Left renal pelvis (tissue), 4 donors: ENCODE measurements around the gene HAUS3. TPM values are rescaled to one million over a fixed set of nuclear protein-coding genes. Genes with fewer than 3 reads are reported as not detected.
"Not testable (repeated sequence)": the region's sequence is repeated elsewhere in the genome, so short reads cannot be mapped to it uniquely, and the experiment has no call there.

Source experiments
- DNase-seq, 4 donors: peaks; one replicate each; pipeline ENCODE4 v3.0.0-alpha.2; 2013; ENCODE audit warnings: low read depth in 4 of 4, low spot score in 3 of 4
- polyA plus RNA-seq, 4 donors: library from polyadenylated mRNA; unstranded; fragments of 120-200 nt; gene quantifications; one replicate each; pipeline ENCODE4 v1.2.1, GENCODE V29; 2013; ENCODE audit not compliant: insufficient read length in 4 of 4

HAUS3 gene
- polyA plus RNA-seq, 4 donors: 19.0 to 22.5 (median 21.2) TPM

- no peak for DNase-seq
Observed at GRCh38 chr4:2231082-2231481, 10.8 kb downstream of the HAUS3 start.

GRCh38 chr4:2226261-2226660, 15.7 kb downstream of the HAUS3 start:
- no peak for DNase-seq

GRCh38 chr4:2222838-2223237, 19.1 kb downstream of the HAUS3 start:
- no peak for DNase-seq

- DNase-seq: not testable (repeated sequence)
Observed at GRCh38 chr4:2221378-2221777, 20.5 kb downstream of the HAUS3 start.

GRCh38 chr4:2220016-2220630, 21.8 kb downstream of the HAUS3 start:
- peak; percentile 36 to 49 (median 42) for DNase-seq

- no peak for DNase-seq
Observed at GRCh38 chr4:2219233-2219760, 22.6 kb downstream of the HAUS3 start.

GRCh38 chr4:2218436-2218835, 23.5 kb downstream of the HAUS3 start:
- DNase-seq: no peak

- no peak for DNase-seq
Observed at GRCh38 chr4:2217726-2218125, 24.2 kb downstream of the HAUS3 start.

- DNase-seq: no peak
Observed at GRCh38 chr4:2212831-2213230, 29.1 kb downstream of the HAUS3 start.

GRCh38 chr4:2202789-2203188, 39.1 kb downstream of the HAUS3 start:
- DNase-seq: not testable (repeated sequence)

- no peak for DNase-seq
Observed at GRCh38 chr4:2194496-2194895, 47.4 kb downstream of the HAUS3 start.

- DNase-seq: no peak
Observed at GRCh38 chr4:2193326-2193725, 48.6 kb downstream of the HAUS3 start.

- no peak for DNase-seq
Observed at GRCh38 chr4:2186865-2187172, 55.1 kb downstream of the HAUS3 start.

GRCh38 chr4:2186133-2186864, 55.6 kb downstream of the HAUS3 start:
- DNase-seq: peak in 2 of 4 donors; percentile 6 to 12

- no peak for DNase-seq
Observed at GRCh38 chr4:2183394-2183793, 58.5 kb downstream of the HAUS3 start.

- DNase-seq: no peak
Observed at GRCh38 chr4:2182994-2183393, 58.9 kb downstream of the HAUS3 start.

- DNase-seq: no peak
Observed at GRCh38 chr4:2180410-2180809, 61.5 kb downstream of the HAUS3 start.

- DNase-seq: no peak
Observed at GRCh38 chr4:2179717-2180116, 62.2 kb downstream of the HAUS3 start.

GRCh38 chr4:2178986-2179385, 62.9 kb downstream of the HAUS3 start:
- DNase-seq: no peak
